HCT116 (cell line): Measurements from ENCODE around the gene FBXO31. TPM values are rescaled to one million over a fixed set of nuclear protein-coding genes. Genes with fewer than 3 reads are reported as not detected.

ENCODE experiments used
- ATAC-seq: fragments of 200-7000 bp; cut with Tn5 transposase; 2 replicates; pipeline ENCODE4 v1.9.1; 2020; ENCODE audit warnings: mild to moderate bottlenecking, moderate library complexity
- BruUV-seq: library from RNA; stranded (reverse); fragments of 400-500 nt; replicated peaks from 2 replicates; lab custom pipeline; 2021; lab: Mats Ljungman, UMichigan
- CTCF ChIA-PET: fragments of 300-600 bp; sonication (Branson Sonifier 250); formaldehyde crosslinking; loops from one replicate; lab custom pipeline; 2021; ENCODE audit warnings: antibody characterized with exemption; lab: Charles Lee
- POLR2A ChIA-PET: fragments of 300-600, 350-600 bp; sonication (Branson Sonifier 250); formaldehyde crosslinking; loops from one replicate; lab custom pipeline; 2021; ENCODE audit warnings: antibody characterized with exemption; lab: Charles Lee
- RAD21 ChIA-PET, 2 experiments: fragments of 300-600 bp; sonication (Branson Sonifier 250); formaldehyde crosslinking; loops; one replicate each; lab custom pipeline; 2023; ENCODE audit warnings: low total read pairs in 2 of 2; ENCODE audit not compliant: uncharacterized antibody in 2 of 2, unreplicated experiment in 2 of 2, low non-redundant PET in 1 of 2; lab: Charles Lee
- DNase-seq: peaks from one replicate; pipeline ENCODE4 v3.0.0-alpha.2; 2010; ENCODE audit warnings: low read depth, low spot score
- H2AFZ ChIP-seq: fragments of 200-600 bp; shearing (Covaris generic), sonication (generic); 2 replicates; pipeline ENCODE4 v1.6.1; 2017; ENCODE audit warnings: low read depth, mixed run types, mixed read lengths, antibody characterized with exemption, low read length; ENCODE audit not compliant: poor library complexity, severe bottlenecking
- H3K27ac ChIP-seq: 2 replicates; pipeline ENCODE4 v1.5.1; 2012; ENCODE audit warnings: low read depth, low read length
- H3K27me3 ChIP-seq: fragments of 200-600 bp; sonication (generic); 2 replicates; pipeline ENCODE4 v1.6.1; 2016; ENCODE audit warnings: mixed run types, low read length, mixed read lengths; ENCODE audit not compliant: insufficient read depth
- H3K36me3 ChIP-seq, 2 experiments: fragments of 200-500 bp in 1 of 2; fragments of 200-600 bp in 1 of 2; sonication (Bioruptor generic) in 1 of 2; sonication (generic) in 1 of 2; 2 replicates each; pipeline versions ENCODE4 v1.5.1 to v1.6.1; 2014 to 2016; ENCODE audit warnings: low read length in 2 of 2, inconsistent platforms in 1 of 2, mixed read lengths in 1 of 2, mixed run types in 1 of 2; ENCODE audit not compliant: insufficient read depth in 2 of 2, control insufficient read depth in 1 of 2
- H3K4me1 ChIP-seq, 2 experiments: fragments of 200-600 bp in 1 of 2; sonication (generic) in 1 of 2; 2 replicates each; pipeline versions ENCODE4 v1.5.1 to v1.6.1; 2012 to 2017; ENCODE audit warnings: low read length in 2 of 2, inconsistent platforms in 1 of 2, mild to moderate bottlenecking in 1 of 2, mixed read lengths in 1 of 2, mixed run types in 1 of 2, moderate library complexity in 1 of 2; ENCODE audit not compliant: insufficient read depth in 2 of 2, control insufficient read depth in 1 of 2
- H3K4me2 ChIP-seq: fragments of 200-600 bp; sonication (generic); 2 replicates; pipeline ENCODE4 v1.6.1; 2017; ENCODE audit warnings: mixed run types, low read length, mixed read lengths
- H3K4me3 ChIP-seq, 2 experiments: fragments of 200-600 bp in 1 of 2; sonication (generic) in 1 of 2; replicated peaks in 1 of 2; 2 replicates each; pipeline ENCODE4 v1.5.1; 2011 to 2016; ENCODE audit warnings: low read length in 2 of 2, control low read depth in 1 of 2, low read depth in 1 of 2, mild to moderate bottlenecking in 1 of 2, mixed read lengths in 1 of 2, mixed run types in 1 of 2
- H3K79me2 ChIP-seq: fragments of 200-600 bp; sonication (generic); 2 replicates; pipeline ENCODE4 v1.6.1; 2017; ENCODE audit warnings: mild to moderate bottlenecking, mixed run types, low read length, moderate library complexity, mixed read lengths; ENCODE audit not compliant: insufficient read depth
- H3K9ac ChIP-seq: fragments of 200-600 bp; sonication (generic); 2 replicates; pipeline ENCODE4 v1.6.1; 2016; ENCODE audit warnings: low read length, mixed read lengths
- H3K9me2 ChIP-seq: fragments of 200-600 bp; sonication (generic), shearing (Covaris generic); 2 replicates; pipeline ENCODE4 v1.6.1; 2017; ENCODE audit warnings: mixed run types, mild to moderate bottlenecking, moderate library complexity; ENCODE audit not compliant: insufficient read depth
- H3K9me3 ChIP-seq, 2 experiments: fragments of 200-500 bp in 1 of 2; fragments of 200-600 bp in 1 of 2; sonication (Bioruptor generic) in 1 of 2; sonication (generic) in 1 of 2; 2 replicates each; pipeline ENCODE4 v1.6.1; 2014 to 2017; ENCODE audit warnings: low read length in 2 of 2, mixed read lengths in 2 of 2, inconsistent platforms in 1 of 2, low read depth in 1 of 2, mild to moderate bottlenecking in 1 of 2, mixed run types in 1 of 2, moderate library complexity in 1 of 2; ENCODE audit not compliant: control insufficient read depth in 1 of 2, insufficient read depth in 1 of 2
- H4K20me1 ChIP-seq: fragments of 200-600 bp; sonication (generic), shearing (Covaris generic); 2 replicates; pipeline ENCODE4 v1.6.1; 2017; ENCODE audit warnings: mixed run types, mild to moderate bottlenecking, moderate library complexity; ENCODE audit not compliant: insufficient read depth
- CBX3 ChIP-seq: IDR thresholded peaks from 2 replicates; pipeline ENCODE4 v1.6.1; 2012; ENCODE audit warnings: low read depth
- CEBPB ChIP-seq: IDR thresholded peaks from 2 replicates; pipeline ENCODE4 v1.6.1; 2012; ENCODE audit warnings: low read depth
- EGR1 ChIP-seq: IDR thresholded peaks from 2 replicates; pipeline ENCODE4 v1.6.1; 2012; ENCODE audit warnings: low read depth
- ELF1 ChIP-seq: IDR thresholded peaks from 2 replicates; pipeline ENCODE4 v1.6.1; 2012; ENCODE audit warnings: low read depth, borderline replicate concordance
- EZH2phosphoT487 ChIP-seq: fragments of 200-600 bp; IDR thresholded peaks from 2 replicates; pipeline ENCODE4 v1.6.1; 2018; ENCODE audit warnings: antibody characterized with exemption, borderline replicate concordance
- JUND ChIP-seq: IDR thresholded peaks from 2 replicates; pipeline ENCODE4 v1.6.1; 2012
- POLR2A ChIP-seq: IDR thresholded peaks from 2 replicates; pipeline ENCODE4 v1.7.0; 2011; ENCODE audit warnings: borderline replicate concordance; ENCODE audit not compliant: insufficient read depth, insufficient read length; ENCODE audit errors: extremely low read depth
- POLR2AphosphoS5 ChIP-seq: IDR thresholded peaks from 2 replicates; pipeline ENCODE4 v1.6.1; 2011; ENCODE audit warnings: mild to moderate bottlenecking, low read depth, low read length, moderate library complexity
- RAD21 ChIP-seq: IDR thresholded peaks from 2 replicates; pipeline ENCODE4 v1.6.1; 2012; ENCODE audit warnings: low read depth, mild to moderate bottlenecking
- SIN3A ChIP-seq: IDR thresholded peaks from 2 replicates; pipeline ENCODE4 v1.6.1; 2012; ENCODE audit warnings: low read depth
- SP1 ChIP-seq: IDR thresholded peaks from 2 replicates; pipeline ENCODE4 v1.6.1; 2012; ENCODE audit warnings: low read depth
- SRF ChIP-seq: IDR thresholded peaks from 2 replicates; pipeline ENCODE4 v1.6.1; 2012; ENCODE audit warnings: low read depth
- TCF7L2 ChIP-seq: IDR thresholded peaks from 2 replicates; pipeline ENCODE4 v1.7.0; 2011; ENCODE audit warnings: borderline replicate concordance, inconsistent platforms; ENCODE audit not compliant: insufficient read depth, insufficient read length; ENCODE audit errors: extremely low read depth
- YY1 ChIP-seq: IDR thresholded peaks from 2 replicates; pipeline ENCODE4 v1.6.1; 2011; ENCODE audit warnings: low read length, low read depth, moderate library complexity, mild to moderate bottlenecking; ENCODE audit not compliant: insufficient replicate concordance; ENCODE audit errors: extremely low read depth
- ZFX ChIP-seq: fragments of 450-650 bp; IDR thresholded peaks from 2 replicates; pipeline ENCODE4 v1.6.1; 2017
- ZNF274 ChIP-seq: fragments of 200-500 bp; sonication (Bioruptor generic); IDR thresholded peaks from 2 replicates; pipeline ENCODE4 v1.6.1; 2014; ENCODE audit warnings: mild to moderate bottlenecking, low read depth, low read length, inconsistent platforms
- intact Hi-C: fragments of 100-400 bp; cut with micrococcal nuclease; formaldehyde crosslinking; loops from 2 replicates; pipeline ENCODE4 v1.10.0; 2022
- total RNA-seq: library from RNA; stranded (reverse); gene quantifications from one replicate; pipeline ENCODE4 v1.2.1, GENCODE V29; 2021; ENCODE audit not compliant: unreplicated experiment
- TF ChIP-seq, protein P1 (sequence below), 3 experiments: fragments of 200-600 bp in 1 of 3; sonication (generic) in 1 of 3; IDR thresholded peaks in 2 of 3; conservative IDR thresholded peaks in 1 of 3; 2 replicates each; pipeline ENCODE4 v1.5.1; 2012 to 2017; ENCODE audit warnings: low read depth in 2 of 3, low read length in 2 of 3, antibody characterized with exemption in 1 of 3, borderline replicate concordance in 1 of 3, control low read depth in 1 of 3, mild to moderate bottlenecking in 1 of 3, mixed read lengths in 1 of 3, mixed run types in 1 of 3, moderate library complexity in 1 of 3; ENCODE audit not compliant: insufficient read depth in 1 of 3
- TF ChIP-seq, protein P2 (sequence below): IDR thresholded peaks from 2 replicates; pipeline ENCODE4 v1.6.1; 2011; ENCODE audit warnings: mild to moderate bottlenecking, low read length, moderate library complexity; ENCODE audit not compliant: insufficient replicate concordance; ENCODE audit errors: extremely low read depth
- TF ChIP-seq, protein P3 (sequence below): IDR thresholded peaks from 2 replicates; pipeline ENCODE4 v1.6.1; 2012
- TF ChIP-seq, protein P4 (sequence below): IDR thresholded peaks from 2 replicates; pipeline ENCODE4 v1.6.1; 2012

FBXO31 gene
- total RNA-seq, 1 experiment from 2014 or later = 52.1 TPM

DNA sequence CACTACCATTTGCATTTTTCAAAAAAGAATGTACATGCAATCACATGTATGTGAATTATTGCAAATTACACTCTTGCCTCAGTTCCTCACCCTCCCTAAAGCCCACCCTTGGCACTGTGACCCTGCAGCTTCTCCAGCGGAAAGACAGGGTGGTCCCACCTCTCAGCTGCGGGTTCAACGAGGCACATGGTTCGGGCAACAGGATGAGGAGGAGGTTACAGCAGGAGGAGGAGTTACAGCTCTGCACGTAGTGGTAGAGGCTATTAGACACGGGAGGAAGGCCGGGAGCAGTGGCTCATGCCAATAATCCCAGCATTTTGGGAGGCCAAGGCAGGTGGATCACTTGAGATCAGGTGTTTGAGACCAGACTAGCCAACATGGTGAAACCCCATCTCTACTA, 71.6 kb downstream of the FBXO31 start:
- Histone ChIP-seq H3K27ac (no peak overlapping the region), H3K9me2 (no peaks in the 10 kb centered on the region), H2AFZ (no peak overlapping the region), H3K27me3 (no peaks in the 10 kb centered on the region), H3K79me2 (no peaks in the 10 kb centered on the region), H4K20me1 (no peaks in the 10 kb centered on the region), H3K4me1 (peaks cover 5 to 11% of the 10 kb centered on the region in 2 experiments; a peak in 3 of 4 replicates), H3K9me3 (peaks cover 0 to 4% of the 10 kb centered on the region in 2 experiments; a peak in 1 of 4 replicates), H3K9ac (no peak overlapping the region), H3K36me3 (no peaks in the 10 kb centered on the region; a peak in 1 of 4 replicates), H3K4me2 (no peak overlapping the region), H3K4me3 (no peak overlapping the region)
- intact Hi-C loops = no loop called here
- no peak for ATAC-seq
- TF ChIP-seq, protein P1, sequence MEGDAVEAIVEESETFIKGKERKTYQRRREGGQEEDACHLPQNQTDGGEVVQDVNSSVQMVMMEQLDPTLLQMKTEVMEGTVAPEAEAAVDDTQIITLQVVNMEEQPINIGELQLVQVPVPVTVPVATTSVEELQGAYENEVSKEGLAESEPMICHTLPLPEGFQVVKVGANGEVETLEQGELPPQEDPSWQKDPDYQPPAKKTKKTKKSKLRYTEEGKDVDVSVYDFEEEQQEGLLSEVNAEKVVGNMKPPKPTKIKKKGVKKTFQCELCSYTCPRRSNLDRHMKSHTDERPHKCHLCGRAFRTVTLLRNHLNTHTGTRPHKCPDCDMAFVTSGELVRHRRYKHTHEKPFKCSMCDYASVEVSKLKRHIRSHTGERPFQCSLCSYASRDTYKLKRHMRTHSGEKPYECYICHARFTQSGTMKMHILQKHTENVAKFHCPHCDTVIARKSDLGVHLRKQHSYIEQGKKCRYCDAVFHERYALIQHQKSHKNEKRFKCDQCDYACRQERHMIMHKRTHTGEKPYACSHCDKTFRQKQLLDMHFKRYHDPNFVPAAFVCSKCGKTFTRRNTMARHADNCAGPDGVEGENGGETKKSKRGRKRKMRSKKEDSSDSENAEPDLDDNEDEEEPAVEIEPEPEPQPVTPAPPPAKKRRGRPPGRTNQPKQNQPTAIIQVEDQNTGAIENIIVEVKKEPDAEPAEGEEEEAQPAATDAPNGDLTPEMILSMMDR (IDR thresholded peaks at IDR 0.05 in 2 of 3, conservative IDR thresholded peaks at IDR 0.05 in 1 of 3; ENCODE audit: borderline replicate concordance in 1 of 3, insufficient read depth in 1 of 3, low read depth in 2 of 3, low read length in 2 of 3) = no peak
- TF ChIP-seq EZH2phosphoT487 (no peak), ZNF274 (no peak), TCF7L2 (no peak), POLR2AphosphoS5 (no peak), EGR1 (no peak), ZFX (no peak), YY1 (no peak), CEBPB (no peak), ELF1 (no peak), SP1 (no peak), JUND (no peak), POLR2A (no peak), RAD21 (no peak), CBX3 (no peak), SRF (no peak), SIN3A (no peak)
- TF ChIP-seq, protein P2, sequence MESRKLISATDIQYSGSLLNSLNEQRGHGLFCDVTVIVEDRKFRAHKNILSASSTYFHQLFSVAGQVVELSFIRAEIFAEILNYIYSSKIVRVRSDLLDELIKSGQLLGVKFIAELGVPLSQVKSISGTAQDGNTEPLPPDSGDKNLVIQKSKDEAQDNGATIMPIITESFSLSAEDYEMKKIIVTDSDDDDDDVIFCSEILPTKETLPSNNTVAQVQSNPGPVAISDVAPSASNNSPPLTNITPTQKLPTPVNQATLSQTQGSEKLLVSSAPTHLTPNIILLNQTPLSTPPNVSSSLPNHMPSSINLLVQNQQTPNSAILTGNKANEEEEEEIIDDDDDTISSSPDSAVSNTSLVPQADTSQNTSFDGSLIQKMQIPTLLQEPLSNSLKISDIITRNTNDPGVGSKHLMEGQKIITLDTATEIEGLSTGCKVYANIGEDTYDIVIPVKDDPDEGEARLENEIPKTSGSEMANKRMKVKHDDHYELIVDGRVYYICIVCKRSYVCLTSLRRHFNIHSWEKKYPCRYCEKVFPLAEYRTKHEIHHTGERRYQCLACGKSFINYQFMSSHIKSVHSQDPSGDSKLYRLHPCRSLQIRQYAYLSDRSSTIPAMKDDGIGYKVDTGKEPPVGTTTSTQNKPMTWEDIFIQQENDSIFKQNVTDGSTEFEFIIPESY = no peak
- TF ChIP-seq, protein P3, sequence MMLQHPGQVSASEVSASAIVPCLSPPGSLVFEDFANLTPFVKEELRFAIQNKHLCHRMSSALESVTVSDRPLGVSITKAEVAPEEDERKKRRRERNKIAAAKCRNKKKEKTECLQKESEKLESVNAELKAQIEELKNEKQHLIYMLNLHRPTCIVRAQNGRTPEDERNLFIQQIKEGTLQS = no peak
- TF ChIP-seq, protein P4, sequence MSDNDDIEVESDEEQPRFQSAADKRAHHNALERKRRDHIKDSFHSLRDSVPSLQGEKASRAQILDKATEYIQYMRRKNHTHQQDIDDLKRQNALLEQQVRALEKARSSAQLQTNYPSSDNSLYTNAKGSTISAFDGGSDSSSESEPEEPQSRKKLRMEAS = no peak
- DNase-seq = no peak
- ChIA-PET POLR2A (no interaction called here), RAD21 (no interaction called here), CTCF (interaction anchor here (1.2 kb wide), 1 partner anchor 14 kb away, joined by 5 read pairs; no protein-coding TSS in a partner anchor)
- BruUV-seq = no TSS peak
